ENCODE results near the gene COL15A1. TPM values are rescaled to one million over a fixed set of nuclear protein-coding genes. Genes with fewer than 3 reads are reported as not detected.

Gene COL15A1
- polyA plus RNA-seq, 1 donor (not counting 4 experiments of a cell fraction or from before 2014, with no cell fraction given): not detected

DNA sequence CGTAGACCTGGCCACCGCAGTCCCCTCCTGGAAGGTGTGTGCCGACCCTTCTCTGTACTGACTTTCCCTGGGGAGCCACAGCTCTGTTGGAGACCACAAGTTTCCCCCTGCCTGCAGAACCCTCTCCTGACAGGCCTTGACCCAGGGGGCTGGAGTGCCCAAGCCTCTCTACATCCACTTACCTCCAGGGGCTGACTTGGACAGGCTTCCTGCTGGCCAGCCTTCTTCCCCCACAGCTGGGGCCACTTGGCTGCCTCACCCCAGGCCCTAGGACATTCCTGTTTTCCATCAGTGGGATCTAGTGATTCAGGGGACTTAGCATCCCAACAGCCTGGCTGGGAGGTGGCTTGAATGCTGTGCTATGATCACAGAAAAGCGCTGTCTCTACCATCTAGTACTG is 23.6 kb downstream of the COL15A1 start:
- no peak overlapping the region for H3K27ac ChIP-seq (ENCODE audit: control insufficient read depth, insufficient read depth, low read length)
- dilution Hi-C loops (cut with MboI; ENCODE audit: extremely low pct_ligation_motif_present, low sequenced_read_pairs): no loop called here
- no peak for TF ChIP-seq EZH2 (IDR thresholded peaks at IDR 0.05; ENCODE audit: low read length)
- TF ChIP-seq, protein P1, sequence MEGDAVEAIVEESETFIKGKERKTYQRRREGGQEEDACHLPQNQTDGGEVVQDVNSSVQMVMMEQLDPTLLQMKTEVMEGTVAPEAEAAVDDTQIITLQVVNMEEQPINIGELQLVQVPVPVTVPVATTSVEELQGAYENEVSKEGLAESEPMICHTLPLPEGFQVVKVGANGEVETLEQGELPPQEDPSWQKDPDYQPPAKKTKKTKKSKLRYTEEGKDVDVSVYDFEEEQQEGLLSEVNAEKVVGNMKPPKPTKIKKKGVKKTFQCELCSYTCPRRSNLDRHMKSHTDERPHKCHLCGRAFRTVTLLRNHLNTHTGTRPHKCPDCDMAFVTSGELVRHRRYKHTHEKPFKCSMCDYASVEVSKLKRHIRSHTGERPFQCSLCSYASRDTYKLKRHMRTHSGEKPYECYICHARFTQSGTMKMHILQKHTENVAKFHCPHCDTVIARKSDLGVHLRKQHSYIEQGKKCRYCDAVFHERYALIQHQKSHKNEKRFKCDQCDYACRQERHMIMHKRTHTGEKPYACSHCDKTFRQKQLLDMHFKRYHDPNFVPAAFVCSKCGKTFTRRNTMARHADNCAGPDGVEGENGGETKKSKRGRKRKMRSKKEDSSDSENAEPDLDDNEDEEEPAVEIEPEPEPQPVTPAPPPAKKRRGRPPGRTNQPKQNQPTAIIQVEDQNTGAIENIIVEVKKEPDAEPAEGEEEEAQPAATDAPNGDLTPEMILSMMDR (optimal IDR thresholded peaks at IDR 0.05 in 1 of 3, IDR thresholded peaks at IDR 0.05 in 1 of 3, conservative IDR thresholded peaks at IDR 0.05 in 1 of 3; ENCODE audit: extremely low read depth in 1 of 3, insufficient read depth in 2 of 3, low read length in 3 of 3): no peak
- H3K36me3 ChIP-seq (ENCODE audit: control insufficient read depth in 2 of 2, extremely low read depth in 1 of 2, insufficient read depth in 2 of 2, low read length in 2 of 2): no peaks in the 10 kb centered on the region
- H3K27me3 ChIP-seq (ENCODE audit: control insufficient read depth, extremely low read depth, insufficient read depth, low read length): no peaks in the 10 kb centered on the region
- no peaks in the 10 kb centered on the region for H4K20me1 ChIP-seq (ENCODE audit: control insufficient read depth, extremely low read depth, insufficient read depth, low read length)
- no peaks in the 10 kb centered on the region for H3K9me1 ChIP-seq (ENCODE audit: control insufficient read depth, extremely low read depth, insufficient read depth, low read length)
- no peak for FAIRE-seq
- DNase-seq (ENCODE audit: low read depth, low spot score): no peak
- no peak overlapping the region for H2AFZ ChIP-seq (ENCODE audit: control insufficient read depth, low read length)
- no peaks in the 10 kb centered on the region for H3K9me3 ChIP-seq (ENCODE audit: control insufficient read depth, low read depth, low read length)
- peaks cover 4% of the 10 kb centered on the region for H3K4me1 ChIP-seq (ENCODE audit: control insufficient read depth, extremely low read depth, insufficient read depth, low read length)
- H3K4me2 ChIP-seq (ENCODE audit: control insufficient read depth, extremely low read depth, insufficient read depth, low read depth, low read length): no peak overlapping the region
- no peak overlapping the region for H3K4me3 ChIP-seq (ENCODE audit: control insufficient read depth in 2 of 3, extremely low read depth in 1 of 3, insufficient read depth in 2 of 3, low read depth in 1 of 3, low read length in 3 of 3)
- H3K79me2 ChIP-seq (ENCODE audit: control insufficient read depth, insufficient read depth, low read length): no peaks in the 10 kb centered on the region
- H3K9ac ChIP-seq (ENCODE audit: control insufficient read depth, extremely low read depth, insufficient read depth, low read length): no peak overlapping the region

GRCh38 chr9:98967680-98968079 is 24.0 kb downstream of the COL15A1 start:
- Histone ChIP-seq H3K27me3 (ENCODE audit: control insufficient read depth, extremely low read depth, insufficient read depth, low read length) (peaks cover 2% of the 10 kb centered on the region), H3K4me1 (ENCODE audit: control insufficient read depth, extremely low read depth, insufficient read depth, low read length) (peaks cover 4% of the 10 kb centered on the region), H2AFZ (ENCODE audit: control insufficient read depth, low read length) (no peak overlapping the region), H3K9me1 (ENCODE audit: control insufficient read depth, extremely low read depth, insufficient read depth, low read length) (no peaks in the 10 kb centered on the region), H3K9me3 (ENCODE audit: control insufficient read depth, low read depth, low read length) (no peaks in the 10 kb centered on the region), H3K4me2 (ENCODE audit: control insufficient read depth, extremely low read depth, insufficient read depth, low read depth, low read length) (no peak overlapping the region), H3K9ac (ENCODE audit: control insufficient read depth, extremely low read depth, insufficient read depth, low read length) (no peak overlapping the region), H3K27ac (ENCODE audit: control insufficient read depth, insufficient read depth, low read length) (no peak overlapping the region), H3K36me3 (ENCODE audit: control insufficient read depth in 2 of 2, extremely low read depth in 1 of 2, insufficient read depth in 2 of 2, low read length in 2 of 2) (no peaks in the 10 kb centered on the region), H4K20me1 (ENCODE audit: control insufficient read depth, extremely low read depth, insufficient read depth, low read length) (no peaks in the 10 kb centered on the region), H3K4me3 (ENCODE audit: control insufficient read depth in 2 of 3, extremely low read depth in 1 of 3, insufficient read depth in 2 of 3, low read depth in 1 of 3, low read length in 3 of 3) (no peak overlapping the region), H3K79me2 (ENCODE audit: control insufficient read depth, insufficient read depth, low read length) (no peaks in the 10 kb centered on the region)
- DNase-seq (ENCODE audit: low read depth, low spot score) (no peak), FAIRE-seq (no peak)
- dilution Hi-C loops (cut with MboI; ENCODE audit: extremely low pct_ligation_motif_present, low sequenced_read_pairs): no loop called here
- TF ChIP-seq, protein P1 (optimal IDR thresholded peaks at IDR 0.05 in 1 of 3, IDR thresholded peaks at IDR 0.05 in 1 of 3, conservative IDR thresholded peaks at IDR 0.05 in 1 of 3; ENCODE audit: extremely low read depth in 1 of 3, insufficient read depth in 2 of 3, low read length in 3 of 3): no peak
- no peak for TF ChIP-seq EZH2 (IDR thresholded peaks at IDR 0.05; ENCODE audit: low read length)
